ENCODE measurements around the gene TMEM170B.

TMEM170B gene

GRCh38 chr6:11609324-11610071 lies 71.9 kb downstream of the TMEM170B start:
- DNase-seq (ENCODE audit: extremely low spot score, insufficient read length, low read depth) = no peak
- FAIRE-seq = no peak

GRCh38 chr6:11613336-11613735 lies 75.8 kb downstream of the TMEM170B start:
- DNase-seq (ENCODE audit: extremely low spot score, insufficient read length, low read depth) = no peak
- FAIRE-seq = no peak

GRCh38 chr6:11613858-11614257 lies 76.3 kb downstream of the TMEM170B start:
- no peak for DNase-seq (ENCODE audit: extremely low spot score, insufficient read length, low read depth)
- FAIRE-seq = no peak

- no peak for DNase-seq (ENCODE audit: extremely low spot score, insufficient read length, low read depth)
Observed at GRCh38 chr6:11614534-11615213, 77.1 kb downstream of the TMEM170B start.

GRCh38 chr6:11615214-11615602 lies 77.7 kb downstream of the TMEM170B start:
- FAIRE-seq (no peak), DNase-seq (ENCODE audit: extremely low spot score, insufficient read length, low read depth) (no peak)

More at GRCh38 chr6:11614534-11615213, 77.1 kb downstream of the TMEM170B start:
- no peak for FAIRE-seq

- FAIRE-seq (no peak), DNase-seq (ENCODE audit: extremely low spot score, insufficient read length, low read depth) (no peak)
Observed at GRCh38 chr6:11616200-11616611, 78.7 kb downstream of the TMEM170B start.

GRCh38 chr6:11618533-11618932 lies 81.0 kb downstream of the TMEM170B start:
- no peak for DNase-seq (ENCODE audit: extremely low spot score, insufficient read length, low read depth)
- peak; percentile 39 for FAIRE-seq

- peak; percentile 69 for FAIRE-seq
Observed at GRCh38 chr6:11621119-11621518, 83.6 kb downstream of the TMEM170B start.

GRCh38 chr6:11622156-11622555 lies 84.6 kb downstream of the TMEM170B start:
- DNase-seq (ENCODE audit: extremely low spot score, insufficient read length, low read depth) = no peak
- no peak for FAIRE-seq

More at GRCh38 chr6:11621119-11621518, 83.6 kb downstream of the TMEM170B start:
- no peak for DNase-seq (ENCODE audit: extremely low spot score, insufficient read length, low read depth)

GRCh38 chr6:11623272-11623671 lies 85.7 kb downstream of the TMEM170B start:
- FAIRE-seq (no peak), DNase-seq (ENCODE audit: extremely low spot score, insufficient read length, low read depth) (no peak)

GRCh38 chr6:11625302-11625701 lies 87.8 kb downstream of the TMEM170B start:
- FAIRE-seq (no peak), DNase-seq (ENCODE audit: extremely low spot score, insufficient read length, low read depth) (no peak)

- no peak for FAIRE-seq
- no peak for DNase-seq (ENCODE audit: extremely low spot score, insufficient read length, low read depth)
Observed at GRCh38 chr6:11626356-11626755, 88.8 kb downstream of the TMEM170B start.

GRCh38 chr6:11628562-11628961 lies 91.0 kb downstream of the TMEM170B start:
- DNase-seq (ENCODE audit: extremely low spot score, insufficient read length, low read depth) (no peak), FAIRE-seq (no peak)

- no peak for DNase-seq (ENCODE audit: extremely low spot score, insufficient read length, low read depth)
- no peak for FAIRE-seq
Observed at GRCh38 chr6:11631008-11631407, 93.5 kb downstream of the TMEM170B start.

GRCh38 chr6:11631539-11631938 lies 94.0 kb downstream of the TMEM170B start:
- FAIRE-seq (no peak), DNase-seq (ENCODE audit: extremely low spot score, insufficient read length, low read depth) (no peak)

GRCh38 chr6:11632231-11632630 lies 94.7 kb downstream of the TMEM170B start:
- DNase-seq (ENCODE audit: extremely low spot score, insufficient read length, low read depth) (no peak), FAIRE-seq (no peak)

- DNase-seq (ENCODE audit: extremely low spot score, insufficient read length, low read depth) = no peak
Observed at GRCh38 chr6:11632795-11633511, 95.4 kb downstream of the TMEM170B start.

More at GRCh38 chr6:11632795-11633511, 95.4 kb downstream of the TMEM170B start:
- FAIRE-seq = no peak
